Keratinocyte (primary cell): Measurements from ENCODE around the gene EWSR1. TPM values are rescaled to one million over a fixed set of nuclear protein-coding genes. Genes with fewer than 3 reads are reported as not detected.
A peak's percentile ranks its signal among the peaks of the same experiment; 100 is the strongest.

Source experiments
- DNase-seq: peaks from one replicate; pipeline ENCODE4 v3.0.0-alpha.2; 2011; ENCODE audit warnings: low read depth, missing footprints, low spot score
- FAIRE-seq: peaks from 2 replicates; lab custom pipeline; 2011; peaks lifted over from hg19 to GRCh38; lab: Jason Lieb, UNC
- H2AFZ ChIP-seq: 2 replicates; pipeline ENCODE4 v1.6.0; 2012; ENCODE audit warnings: low read length, control low read depth, inconsistent platforms; ENCODE audit not compliant: control insufficient read depth
- H3K27ac ChIP-seq: 2 replicates; pipeline ENCODE4 v1.5.1; 2011; ENCODE audit warnings: low read length; ENCODE audit not compliant: control insufficient read depth, insufficient read depth
- H3K27me3 ChIP-seq: 3 replicates; pipeline ENCODE4 v1.6.0; 2011; ENCODE audit warnings: low read length; ENCODE audit not compliant: control insufficient read depth, insufficient read depth; ENCODE audit errors: extremely low read depth
- H3K36me3 ChIP-seq, 2 experiments: 2 replicates in 1 of 2; 3 replicates in 1 of 2; pipeline ENCODE4 v1.5.1; 2011; ENCODE audit warnings: low read length in 2 of 2, mild to moderate bottlenecking in 1 of 2; ENCODE audit not compliant: control insufficient read depth in 2 of 2, insufficient read depth in 2 of 2; ENCODE audit errors: extremely low read depth in 1 of 2
- H3K4me1 ChIP-seq: 3 replicates; pipeline ENCODE4 v1.5.1; 2011; ENCODE audit warnings: low read length; ENCODE audit not compliant: control insufficient read depth, insufficient read depth; ENCODE audit errors: extremely low read depth
- H3K4me2 ChIP-seq: 3 replicates; pipeline ENCODE4 v1.6.0; 2011; ENCODE audit warnings: low read depth, low read length; ENCODE audit not compliant: control insufficient read depth, insufficient read depth; ENCODE audit errors: extremely low read depth
- H3K4me3 ChIP-seq, 3 experiments: fragments of 200-600 bp in 1 of 3; sonication (generic) in 1 of 3; 2 replicates in 2 of 3; 3 replicates in 1 of 3; pipeline ENCODE4 v1.5.1; 2011 to 2016; ENCODE audit warnings: low read length in 3 of 3, mild to moderate bottlenecking in 3 of 3, control low read depth in 2 of 3, inconsistent platforms in 1 of 3, low read depth in 1 of 3, mixed read lengths in 1 of 3, mixed run types in 1 of 3, moderate library complexity in 1 of 3; ENCODE audit not compliant: control insufficient read depth in 2 of 3, insufficient read depth in 2 of 3; ENCODE audit errors: extremely low read depth in 1 of 3
- H3K79me2 ChIP-seq: 2 replicates; pipeline ENCODE4 v1.6.0; 2012; ENCODE audit warnings: low read length; ENCODE audit not compliant: control insufficient read depth, insufficient read depth
- H3K9ac ChIP-seq: 3 replicates; pipeline ENCODE4 v1.6.0; 2011; ENCODE audit warnings: low read length; ENCODE audit not compliant: control insufficient read depth, insufficient read depth; ENCODE audit errors: extremely low read depth
- H3K9me1 ChIP-seq: 3 replicates; pipeline ENCODE4 v1.6.0; 2011; ENCODE audit warnings: low read length; ENCODE audit not compliant: control insufficient read depth, insufficient read depth; ENCODE audit errors: extremely low read depth
- H3K9me3 ChIP-seq: 2 replicates; pipeline ENCODE4 v1.5.1; 2012; ENCODE audit warnings: low read depth, low read length; ENCODE audit not compliant: control insufficient read depth
- H4K20me1 ChIP-seq: 3 replicates; pipeline ENCODE4 v1.6.0; 2011; ENCODE audit warnings: low read length; ENCODE audit not compliant: control insufficient read depth, insufficient read depth; ENCODE audit errors: extremely low read depth
- CTCF ChIP-seq, 3 experiments: IDR thresholded peaks in 1 of 3; conservative IDR thresholded peaks in 1 of 3; optimal IDR thresholded peaks in 1 of 3; 2 replicates in 2 of 3; 3 replicates in 1 of 3; pipeline versions ENCODE3 to v1.5.1; 2011; ENCODE audit warnings: low read length in 3 of 3, mild to moderate bottlenecking in 3 of 3, moderate library complexity in 2 of 3, control low read depth in 1 of 3, inconsistent platforms in 1 of 3; ENCODE audit not compliant: insufficient read depth in 2 of 3; ENCODE audit errors: extremely low read depth in 1 of 3
- EZH2 ChIP-seq: IDR thresholded peaks from one replicate; pipeline ENCODE4 v1.6.1; 2012; ENCODE audit warnings: inconsistent platforms, mild to moderate bottlenecking, low read length, moderate library complexity
- dilution Hi-C: fragments of 300-500 bp; cut with MboI; formaldehyde crosslinking; loops from one replicate; pipeline ENCODE4 v1.7.0; 2020; ENCODE audit warnings: low sequenced_read_pairs; ENCODE audit not compliant: extremely low pct_ligation_motif_present
- polyA plus RNA-seq, 5 experiments: library from polyadenylated mRNA; depleted of rRNA in 3 of 5; stranded (reverse) in 3 of 5; stranded (forward) in 1 of 5; unstranded in 1 of 5; fragments of >200 nt; gene quantifications; 1 replicate in 1 of 5; 2 replicates in 3 of 5; 3 replicates in 1 of 5; pipeline versions ENCODE4 v1.2.1 to v1.2.3, GENCODE V29; 2011 to 2012; ENCODE audit warnings: missing spikeins in 2 of 5, low read depth in 1 of 5, low replicate concordance in 1 of 5

EWSR1 gene
- polyA plus RNA-seq, 1 donor (not counting 4 experiments of a cell fraction or from before 2014, with no cell fraction given), result 245 TPM

DNA sequence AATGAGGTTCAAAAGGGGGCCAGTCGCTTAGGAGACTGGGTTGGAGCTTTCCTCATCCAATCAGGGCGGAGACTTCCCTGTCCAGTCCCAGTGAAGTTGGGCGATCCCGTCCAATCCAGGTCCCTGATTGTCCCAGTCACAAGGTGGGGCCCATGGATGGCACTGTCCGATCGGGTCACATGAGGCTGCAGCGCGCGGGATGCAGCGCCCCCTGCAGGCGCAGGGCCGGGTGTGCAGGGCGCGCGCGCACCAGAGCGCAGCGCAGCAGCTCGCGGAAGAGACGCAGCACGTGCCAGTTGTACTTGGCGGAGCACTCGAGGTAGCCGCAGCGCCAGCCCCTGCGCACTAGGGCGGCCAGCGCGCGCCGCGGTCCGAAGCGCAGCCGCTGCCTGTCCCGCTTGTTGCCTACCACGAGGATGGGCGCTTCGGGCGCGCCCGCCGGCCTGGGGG, 45.1 kb downstream of the EWSR1 start:
- dilution Hi-C loops, result no loop called here
- no peak overlapping the region for H3K4me3 ChIP-seq
- peaks cover 42% of the 10 kb centered on the region for H3K27me3 ChIP-seq
- H3K79me2 ChIP-seq, result peaks cover 15% of the 10 kb centered on the region
- no peak overlapping the region for H2AFZ ChIP-seq
- DNase-seq (no peak), FAIRE-seq (no peak)
- H3K9me1 ChIP-seq, result no peaks in the 10 kb centered on the region
- peaks cover 5 to 20% of the 10 kb centered on the region in 2 experiments for H3K36me3 ChIP-seq
- no peak overlapping the region for H3K9ac ChIP-seq
- H3K4me2 ChIP-seq, result no peak overlapping the region
- no peak overlapping the region for H3K27ac ChIP-seq
- H3K4me1 ChIP-seq, result peaks cover 38% of the 10 kb centered on the region
- TF ChIP-seq CTCF (optimal IDR thresholded peaks at IDR 0.05 in 1 of 3, IDR thresholded peaks at IDR 0.05 in 1 of 3, conservative IDR thresholded peaks at IDR 0.05 in 1 of 3; ENCODE audit: extremely low read depth in 1 of 3, insufficient read depth in 2 of 3, low read length in 3 of 3) (peak; percentile 69 to 83 (median 77)), EZH2 (no peak)
- H4K20me1 ChIP-seq, result peaks cover 7% of the 10 kb centered on the region
- H3K9me3 ChIP-seq, result no peaks in the 10 kb centered on the region

DNA sequence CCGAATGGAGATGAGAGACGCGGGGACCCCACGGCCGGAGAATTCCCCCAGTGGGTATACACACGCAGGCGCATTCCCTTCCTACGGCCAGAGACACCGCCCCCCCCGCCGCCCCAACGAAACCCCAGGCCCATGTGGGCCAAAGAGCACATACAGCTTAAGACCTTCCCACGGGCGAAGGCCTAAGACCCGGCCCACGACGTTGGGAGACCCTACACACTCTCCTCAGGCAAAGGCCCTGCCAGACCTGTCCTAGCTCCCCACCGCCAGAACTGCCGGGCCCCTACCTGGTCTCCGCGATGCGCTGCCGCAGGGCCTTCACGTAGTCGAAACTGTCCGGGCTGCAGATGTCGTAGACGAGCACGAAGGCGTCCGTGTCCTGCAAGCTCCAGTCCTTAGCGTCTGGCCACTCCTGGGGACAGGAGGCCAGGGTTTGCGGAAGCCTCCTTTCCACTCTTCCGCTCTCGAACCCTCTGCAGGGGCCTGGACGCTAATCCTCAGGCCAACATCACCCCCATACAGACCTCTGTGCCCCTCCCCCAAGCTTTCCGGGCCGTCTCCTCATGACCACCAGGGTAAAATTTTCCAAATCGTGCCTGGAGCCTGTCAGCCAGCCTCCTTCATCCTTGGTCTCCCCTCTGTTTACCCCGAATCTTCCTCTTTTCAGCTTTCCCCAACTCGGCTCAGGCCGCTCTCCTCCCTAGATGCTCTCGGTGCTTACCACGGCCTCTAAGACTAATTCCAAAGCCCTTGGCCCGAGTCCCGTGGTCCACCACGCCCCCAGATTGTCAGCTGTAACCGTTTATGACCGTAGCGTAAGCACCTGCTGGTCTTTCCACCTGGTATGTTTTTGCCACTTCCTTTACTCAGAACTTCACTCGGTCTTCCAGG, 45.8 kb downstream of the EWSR1 start:
- TF ChIP-seq CTCF (optimal IDR thresholded peaks at IDR 0.05 in 1 of 3, IDR thresholded peaks at IDR 0.05 in 1 of 3, conservative IDR thresholded peaks at IDR 0.05 in 1 of 3; ENCODE audit: extremely low read depth in 1 of 3, insufficient read depth in 2 of 3, low read length in 3 of 3), result no peak
- TF ChIP-seq EZH2, result no peak
- H3K9ac ChIP-seq, result no peak overlapping the region
- dilution Hi-C loops, result no loop called here
- no peak overlapping the region for H2AFZ ChIP-seq
- peaks cover 15% of the 10 kb centered on the region for H3K79me2 ChIP-seq
- no peak overlapping the region for H3K27ac ChIP-seq
- H3K36me3 ChIP-seq, result peaks cover 5 to 20% of the 10 kb centered on the region in 2 experiments
- peaks cover 31% of the 10 kb centered on the region for H3K4me1 ChIP-seq
- no peaks in the 10 kb centered on the region for H3K9me1 ChIP-seq
- H4K20me1 ChIP-seq, result peaks cover 7% of the 10 kb centered on the region
- H3K4me2 ChIP-seq, result peak overlapping the region; percentile 8
- H3K27me3 ChIP-seq, result peaks cover 42% of the 10 kb centered on the region
- DNase-seq (no peak), FAIRE-seq (no peak)
- no peaks in the 10 kb centered on the region for H3K9me3 ChIP-seq
- no peak overlapping the region for H3K4me3 ChIP-seq
